AML-193 (cell line): Measurements from ENCODE around the gene SNX21.

Experiments
- DNase-seq, 2 experiments: peaks; one replicate each; lab custom pipeline; 2025; lab: John Stamatoyannopoulos, UW

Gene SNX21

GRCh38 chr20:45880988-45881788, 47.6 kb downstream of the SNX21 start, which contains the start of gene ZSWIM1:
ZSWIM1 (plus strand) TSS chr20:45881227; CDS start chr20:45882593, 1,366 bp downstream.
- peak; percentile 93 to 95 for DNase-seq

- DNase-seq, result no peak
Observed at GRCh38 chr20:45882469-45883099, 49.0 kb downstream of the SNX21 start.

GRCh38 chr20:45883100-45883469, 49.5 kb downstream of the SNX21 start:
- no peak for DNase-seq

- no peak for DNase-seq
Observed at GRCh38 chr20:45886590-45887345, 53.2 kb downstream of the SNX21 start.

- DNase-seq, result no peak
Observed at GRCh38 chr20:45887346-45887715, 53.7 kb downstream of the SNX21 start, which contains the start of gene SPATA25. SPATA25 (minus strand) TSS chr20:45887622; CDS start chr20:45887590, 32 bp downstream.

- DNase-seq, result no peak
Observed at GRCh38 chr20:45888681-45889080, 55.1 kb downstream of the SNX21 start.

- DNase-seq, result peak; percentile 47 to 48
Observed at GRCh38 chr20:45890077-45890984, 56.7 kb downstream of the SNX21 start.

GRCh38 chr20:45890985-45891983, 57.7 kb downstream of the SNX21 start, which contains the start of the genes CTSA and NEURL2:
CTSA (plus strand) TSS chr20:45891335; CDS start chr20:45891569, 234 bp downstream.
NEURL2 (minus strand) TSS chr20:45891208; CDS start chr20:45890991, 217 bp downstream.
- peak; percentile 70 to 77 for DNase-seq

- DNase-seq, result peak; percentile 58
Observed at GRCh38 chr20:45892049-45892825, 58.6 kb downstream of the SNX21 start.
